Mammary epithelial cell (primary cell): ENCODE data around the gene CCDC160.

ENCODE experiments used
- CTCF ChIP-seq, 2 donors: IDR thresholded peaks in 1 of 2; conservative IDR thresholded peaks in 1 of 2; 2 replicates each; pipeline ENCODE4 v1.5.1; 2011 to 2012; ENCODE audit warnings: inconsistent platforms in 2 of 2, low read length in 2 of 2, mild to moderate bottlenecking in 2 of 2, control low read depth in 1 of 2, low read depth in 1 of 2; ENCODE audit not compliant: insufficient read depth in 1 of 2; ENCODE audit errors: extremely low read depth in 1 of 2
- EZH2 ChIP-seq: IDR thresholded peaks from 2 replicates; pipeline ENCODE4 v1.6.1; 2012; ENCODE audit warnings: low read length, inconsistent platforms, borderline replicate concordance

- TF ChIP-seq CTCF (conservative IDR thresholded peaks at IDR 0.05 in 1 of 2, IDR thresholded peaks at IDR 0.05 in 1 of 2; ENCODE audit: extremely low read depth in 1 of 2, insufficient read depth in 1 of 2, low read depth in 1 of 2, low read length in 2 of 2): no peak
- TF ChIP-seq EZH2: no peak
Measured at GRCh38 chrX:134256684-134257083, 19.7 kb downstream of the CCDC160 start.
